Muscle layer of duodenum (tissue), 2 donors: Measurements from ENCODE around the gene ID3.
A peak's percentile ranks its signal among the peaks of the same experiment; 100 is the strongest.

Experiments used
- H3K27ac ChIP-seq: one replicate; pipeline ENCODE4 v1.7.0; 2013; ENCODE audit warnings: mild to moderate bottlenecking, low read length
- H3K27me3 ChIP-seq: one replicate; pipeline ENCODE4 v1.7.0; 2013; ENCODE audit warnings: low read depth, mild to moderate bottlenecking, control low read depth, low read length
- H3K36me3 ChIP-seq, 2 donors: one replicate each; pipeline ENCODE4 v1.7.0; 2013; ENCODE audit warnings: low read length in 2 of 2, control low read depth in 1 of 2, mild to moderate bottlenecking in 1 of 2; ENCODE audit not compliant: insufficient read depth in 2 of 2, control insufficient read depth in 1 of 2
- H3K4me1 ChIP-seq, 2 donors: one replicate each; pipeline ENCODE4 v1.7.0; 2013; ENCODE audit warnings: low read length in 2 of 2, mild to moderate bottlenecking in 2 of 2, control low read depth in 1 of 2, moderate library complexity in 1 of 2; ENCODE audit not compliant: insufficient read depth in 2 of 2, control insufficient read depth in 1 of 2
- H3K4me3 ChIP-seq, 2 donors: one replicate each; pipeline ENCODE4 v1.7.0; 2013; ENCODE audit warnings: low read length in 2 of 2, low read depth in 1 of 2, mild to moderate bottlenecking in 1 of 2
- H3K9me3 ChIP-seq, 2 donors: one replicate each; pipeline ENCODE4 v1.7.0; 2013; ENCODE audit warnings: low read length in 2 of 2, control low read depth in 1 of 2, mild to moderate bottlenecking in 1 of 2; ENCODE audit not compliant: control insufficient read depth in 1 of 2
- donor health status: healthy.

ID3 gene

GRCh38 chr1:23559136-23559984, at the start of gene ID3:
ID3 (minus strand) TSS chr1:23559501; CDS start chr1:23559426, 75 bp downstream.
- H3K27ac ChIP-seq = peak within 1 kb of the TSS; percentile 94
- peaks cover 35 to 46% of the 10 kb centered on the region in 2 donors for H3K4me1 ChIP-seq
- peaks cover 0 to 14% of the 10 kb centered on the region in 2 donors for H3K36me3 ChIP-seq

GRCh38 chr1:23607944-23608343, 48.6 kb upstream of the ID3 start:
- Histone ChIP-seq H3K9me3 (no peaks in the 10 kb centered on the region), H3K4me1 (no peaks in the 10 kb centered on the region), H3K27ac (no peak overlapping the region), H3K27me3 (no peaks in the 10 kb centered on the region), H3K36me3 (no peaks in the 10 kb centered on the region), H3K4me3 (no peak overlapping the region)

More at GRCh38 chr1:23559136-23559984, at the start of gene ID3:
- H3K9me3 ChIP-seq = no peaks in the 10 kb centered on the region
- H3K4me3 ChIP-seq = peak within 1 kb of the TSS; percentile 89 to 97
- H3K27me3 ChIP-seq = no peaks in the 10 kb centered on the region

GRCh38 chr1:23601968-23602876, 42.9 kb upstream of the ID3 start:
- no peaks in the 10 kb centered on the region for H3K27me3 ChIP-seq
- no peaks in the 10 kb centered on the region for H3K36me3 ChIP-seq
- H3K4me1 ChIP-seq = no peaks in the 10 kb centered on the region
- H3K4me3 ChIP-seq = no peak overlapping the region
- no peaks in the 10 kb centered on the region for H3K9me3 ChIP-seq
- no peak overlapping the region for H3K27ac ChIP-seq

- Histone ChIP-seq H3K36me3 (no peaks in the 10 kb centered on the region), H3K4me3 (no peak overlapping the region), H3K27ac (no peak overlapping the region), H3K27me3 (no peaks in the 10 kb centered on the region), H3K9me3 (no peaks in the 10 kb centered on the region), H3K4me1 (no peaks in the 10 kb centered on the region)
Observed at GRCh38 chr1:23601135-23601967, 42.0 kb upstream of the ID3 start.

- no peaks in the 10 kb centered on the region for H3K27me3 ChIP-seq
- no peaks in the 10 kb centered on the region for H3K9me3 ChIP-seq
- no peaks in the 10 kb centered on the region for H3K4me1 ChIP-seq
- no peaks in the 10 kb centered on the region for H3K36me3 ChIP-seq
- H3K27ac ChIP-seq = no peak overlapping the region
- H3K4me3 ChIP-seq = no peak overlapping the region
Observed at GRCh38 chr1:23600283-23600682, 41.0 kb upstream of the ID3 start.

- no peaks in the 10 kb centered on the region for H3K4me1 ChIP-seq
- H3K36me3 ChIP-seq = no peaks in the 10 kb centered on the region
- no peak overlapping the region for H3K27ac ChIP-seq
- no peaks in the 10 kb centered on the region for H3K9me3 ChIP-seq
- H3K27me3 ChIP-seq = no peaks in the 10 kb centered on the region
- H3K4me3 ChIP-seq = no peak overlapping the region
Observed at GRCh38 chr1:23599125-23599524, 39.8 kb upstream of the ID3 start.

- Histone ChIP-seq H3K9me3 (no peaks in the 10 kb centered on the region), H3K4me1 (no peaks in the 10 kb centered on the region), H3K27me3 (no peaks in the 10 kb centered on the region), H3K36me3 (no peaks in the 10 kb centered on the region), H3K27ac (no peak overlapping the region), H3K4me3 (no peak overlapping the region)
Observed at GRCh38 chr1:23598424-23598823, 39.1 kb upstream of the ID3 start.

- Histone ChIP-seq H3K9me3 (no peaks in the 10 kb centered on the region), H3K36me3 (no peaks in the 10 kb centered on the region), H3K27ac (no peak overlapping the region), H3K4me3 (no peak overlapping the region), H3K4me1 (no peaks in the 10 kb centered on the region), H3K27me3 (no peaks in the 10 kb centered on the region)
Observed at GRCh38 chr1:23597635-23598388, 38.5 kb upstream of the ID3 start.

- no peaks in the 10 kb centered on the region for H3K9me3 ChIP-seq
- no peaks in the 10 kb centered on the region for H3K27me3 ChIP-seq
- H3K4me1 ChIP-seq = no peaks in the 10 kb centered on the region
- no peak overlapping the region for H3K4me3 ChIP-seq
- H3K36me3 ChIP-seq = no peaks in the 10 kb centered on the region
- no peak overlapping the region for H3K27ac ChIP-seq
Observed at GRCh38 chr1:23596382-23597358, 37.4 kb upstream of the ID3 start.
